HG03280 (cell line): ENCODE measurements around the gene GHRHR.
A peak's percentile ranks its signal among the peaks of the same experiment; 100 is the strongest.

Source experiments
- ATAC-seq: cut with Tn5 transposase; IDR thresholded peaks from one replicate; pipeline ENCODE4 v1.9.1; 2021; ENCODE audit warnings: mild to moderate bottlenecking, moderate library complexity; ENCODE audit not compliant: unreplicated experiment

The GHRHR gene

DNA sequence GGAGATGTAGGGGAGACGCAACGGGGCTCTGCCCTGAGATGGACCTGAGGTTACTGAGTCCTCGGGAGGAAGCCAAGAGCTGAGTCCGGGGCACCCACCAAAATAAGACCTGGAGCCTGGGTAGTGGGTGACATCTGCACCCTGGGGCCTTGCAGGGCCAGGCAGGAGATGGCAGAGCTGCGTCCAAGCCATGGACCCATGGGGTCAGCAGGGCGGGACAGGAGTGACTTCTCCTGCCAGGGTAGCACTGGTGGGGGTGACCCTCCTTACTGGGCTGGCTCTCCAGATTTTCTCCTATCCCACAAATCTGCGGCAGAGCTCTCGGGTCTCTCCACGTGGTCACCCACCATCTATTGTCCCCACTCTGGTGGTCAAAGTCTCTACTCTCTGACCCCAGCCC lies 2.1 kb downstream of the GHRHR start:
- ATAC-seq, result no peak

DNA sequence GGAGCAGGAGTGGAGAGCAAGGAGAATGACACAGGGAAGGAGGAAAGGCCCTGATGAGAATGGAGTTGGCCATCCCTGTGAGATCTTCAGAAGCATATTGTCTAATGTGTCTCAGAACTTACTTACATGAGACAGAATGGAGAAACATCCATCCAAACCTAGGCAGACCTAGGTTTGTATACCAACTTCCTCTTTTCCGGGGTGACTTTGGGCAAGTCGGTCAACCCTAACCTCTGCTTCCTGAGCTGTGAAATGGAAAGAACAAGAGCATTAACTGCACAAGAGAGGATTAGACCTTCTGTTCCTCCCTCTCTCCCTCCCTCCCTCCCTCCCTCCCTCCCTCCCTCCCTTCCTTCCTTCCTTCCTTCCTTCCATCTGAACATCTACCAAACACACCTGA lies 4.5 kb downstream of the GHRHR start:
- ATAC-seq, result no peak

DNA sequence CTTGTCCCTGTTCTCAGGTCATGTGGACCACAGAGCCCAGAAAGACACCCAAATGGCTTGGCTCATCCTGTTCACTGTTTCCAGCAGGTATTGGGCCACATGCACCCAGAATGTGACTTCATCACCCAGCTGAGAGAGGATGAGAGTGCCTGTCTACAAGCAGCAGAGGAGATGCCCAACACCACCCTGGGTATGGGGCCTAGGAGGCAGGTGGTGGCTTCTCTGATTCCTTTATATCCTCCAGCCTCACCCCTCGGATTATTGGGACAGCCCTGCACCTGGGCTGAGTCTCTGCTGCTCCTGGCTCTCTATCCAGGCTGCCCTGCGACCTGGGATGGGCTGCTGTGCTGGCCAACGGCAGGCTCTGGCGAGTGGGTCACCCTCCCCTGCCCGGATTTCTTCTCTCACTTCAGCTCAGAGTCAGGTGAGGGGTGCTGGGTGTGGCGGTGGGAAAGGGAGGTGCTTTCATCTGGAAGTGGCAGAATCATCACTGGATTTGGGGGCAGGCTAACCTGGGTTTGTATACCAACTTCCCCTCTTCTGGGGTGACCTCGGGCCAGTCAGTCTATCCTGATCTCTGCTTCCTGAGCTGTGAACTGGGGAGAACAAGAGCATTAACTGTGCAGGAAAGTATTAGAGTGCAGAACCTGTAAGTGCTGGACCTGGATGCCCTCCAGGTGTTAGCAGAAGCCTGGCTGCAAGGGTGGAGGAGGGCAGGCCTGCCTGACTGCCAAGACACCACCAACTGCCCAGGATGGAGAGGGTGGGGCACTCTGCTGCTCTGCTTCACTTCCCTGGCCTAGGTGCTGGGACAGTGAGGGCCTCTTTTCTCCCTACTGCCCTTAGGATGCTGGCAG lies 5.2 kb downstream of the GHRHR start:
- ATAC-seq, result no peak

DNA sequence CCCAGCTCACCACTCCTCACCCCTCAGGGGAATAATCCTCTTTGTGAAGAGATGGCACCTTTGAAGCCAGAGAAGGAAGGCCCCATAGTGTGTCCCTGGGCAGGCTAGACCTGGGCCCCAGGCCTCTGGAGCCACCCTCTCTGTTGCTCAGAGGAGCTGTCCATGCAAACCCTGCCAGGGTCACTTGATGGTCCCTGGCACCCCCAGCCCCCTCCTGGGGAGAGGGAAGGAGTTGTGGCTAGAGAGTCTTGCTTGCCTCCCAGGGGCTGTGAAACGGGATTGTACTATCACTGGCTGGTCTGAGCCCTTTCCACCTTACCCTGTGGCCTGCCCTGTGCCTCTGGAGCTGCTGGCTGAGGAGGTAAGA lies 5.8 kb downstream of the GHRHR start:
- ATAC-seq, result no peak

DNA sequence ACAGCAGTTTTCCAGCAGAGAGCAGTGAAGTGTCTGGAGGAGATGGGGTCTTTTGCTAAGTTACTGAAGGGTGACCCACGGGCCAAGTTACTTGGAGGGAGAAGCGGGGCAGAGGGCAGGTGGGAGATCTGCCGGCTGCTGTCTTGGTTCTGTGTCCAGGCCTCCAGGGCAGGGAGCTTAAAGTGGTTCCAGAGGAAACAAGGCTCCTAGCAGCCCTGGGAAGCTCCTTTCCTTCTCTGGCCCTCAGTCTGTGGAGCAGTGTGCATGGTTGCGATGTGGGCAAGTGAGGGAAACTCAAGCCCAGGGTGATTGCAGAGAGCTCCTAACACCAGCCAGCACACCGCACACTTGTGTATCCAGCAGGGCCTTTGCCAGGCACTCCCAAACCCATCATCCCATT lies 6.3 kb downstream of the GHRHR start:
- no peak for ATAC-seq

DNA sequence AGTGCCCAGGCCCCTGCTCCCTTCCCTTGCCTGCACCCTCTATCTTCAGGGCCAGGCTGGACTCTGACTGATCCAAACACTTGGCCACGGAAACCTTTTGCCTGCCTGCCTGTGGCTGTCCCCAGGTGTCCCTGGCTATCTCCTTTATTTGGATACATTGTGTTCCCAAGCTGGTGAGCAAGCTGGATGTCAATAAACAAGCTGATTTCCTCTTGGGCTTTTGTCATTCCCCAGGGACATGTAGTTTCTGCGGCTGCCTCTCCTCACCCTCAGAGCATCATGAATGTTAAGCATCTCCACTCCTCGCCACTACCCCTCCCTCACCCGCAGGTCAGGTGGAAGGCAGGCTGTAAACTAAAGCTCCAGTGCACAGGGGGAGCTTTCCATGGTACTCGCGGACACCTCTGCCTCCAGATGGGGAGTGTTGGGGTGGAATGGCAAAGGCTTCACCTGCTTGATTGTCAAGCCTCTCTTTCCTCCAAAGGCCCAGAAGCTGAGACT lies 6.9 kb downstream of the GHRHR start:
- no peak for ATAC-seq

DNA sequence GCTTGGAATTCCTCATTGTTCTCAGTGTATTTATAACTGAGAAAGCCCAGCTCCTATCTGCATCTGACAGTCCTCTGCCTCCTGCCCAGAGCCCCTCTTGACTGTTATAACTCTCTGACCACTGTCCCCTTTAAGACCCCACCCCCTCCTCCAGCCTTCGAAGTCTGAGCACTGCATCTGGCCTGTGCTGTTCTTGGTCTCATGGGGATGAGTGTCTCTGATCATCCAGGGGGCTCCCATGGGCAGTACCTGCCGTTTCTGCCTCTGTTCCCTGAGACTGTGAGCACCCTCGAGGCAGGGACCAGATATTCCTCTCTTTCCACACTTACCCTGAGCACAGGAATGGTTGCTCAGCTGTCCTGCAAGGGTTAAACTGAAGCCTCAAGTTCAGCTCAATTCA lies 7.7 kb downstream of the GHRHR start:
- ATAC-seq, result no peak

DNA sequence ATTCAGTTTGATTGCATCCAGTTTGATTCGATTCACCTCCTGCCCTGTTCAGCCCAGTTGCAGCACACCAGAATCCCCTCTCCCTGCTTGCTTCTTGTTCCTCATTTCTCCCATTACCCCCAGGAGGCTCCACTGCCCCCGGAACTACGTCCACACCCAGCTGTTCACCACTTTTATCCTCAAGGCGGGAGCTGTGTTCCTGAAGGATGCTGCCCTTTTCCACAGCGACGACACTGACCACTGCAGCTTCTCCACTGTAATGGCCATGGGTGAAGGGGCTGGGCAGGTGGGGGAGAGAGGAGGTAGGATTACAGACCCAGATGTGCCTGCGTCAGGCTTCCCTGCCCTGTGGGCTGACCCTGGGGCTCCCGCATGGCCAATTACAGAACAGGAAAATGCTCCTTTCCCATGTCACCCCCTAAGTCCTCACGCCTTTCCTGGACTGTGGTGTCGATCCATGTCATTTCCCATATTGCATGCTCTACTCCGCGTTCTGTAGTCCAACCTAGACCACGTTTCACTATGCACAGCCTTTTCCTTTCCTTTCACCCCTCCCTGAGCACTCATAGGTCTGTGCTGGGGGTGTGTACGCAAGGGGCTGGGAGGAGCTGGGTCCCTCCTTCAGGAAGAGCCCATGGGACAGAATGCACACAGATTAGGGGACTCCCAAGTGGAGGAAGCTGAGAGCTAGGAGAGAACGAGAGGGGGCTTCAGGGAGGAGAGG lies 8.2 kb downstream of the GHRHR start:
- no peak for ATAC-seq

DNA sequence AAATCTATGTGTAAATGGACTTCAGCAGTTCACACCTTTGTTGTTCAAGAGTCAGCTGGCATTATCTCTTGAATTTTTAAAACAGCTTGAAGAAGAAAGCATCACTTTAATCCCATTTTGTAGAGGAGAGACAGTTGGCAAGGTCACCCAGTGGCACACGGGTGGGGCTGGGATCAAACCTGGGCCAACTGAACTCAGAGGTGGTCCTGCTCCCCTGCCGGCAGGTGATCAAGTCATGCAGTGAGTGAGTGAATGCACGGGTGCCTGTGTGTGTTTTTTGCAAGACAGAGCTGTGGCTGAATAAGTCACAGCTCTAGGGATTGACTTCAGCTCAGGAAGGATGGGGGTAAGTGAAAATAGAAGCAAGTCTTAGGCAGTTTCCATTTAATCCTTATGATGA lies 9.5 kb downstream of the GHRHR start:
- no peak for ATAC-seq

DNA sequence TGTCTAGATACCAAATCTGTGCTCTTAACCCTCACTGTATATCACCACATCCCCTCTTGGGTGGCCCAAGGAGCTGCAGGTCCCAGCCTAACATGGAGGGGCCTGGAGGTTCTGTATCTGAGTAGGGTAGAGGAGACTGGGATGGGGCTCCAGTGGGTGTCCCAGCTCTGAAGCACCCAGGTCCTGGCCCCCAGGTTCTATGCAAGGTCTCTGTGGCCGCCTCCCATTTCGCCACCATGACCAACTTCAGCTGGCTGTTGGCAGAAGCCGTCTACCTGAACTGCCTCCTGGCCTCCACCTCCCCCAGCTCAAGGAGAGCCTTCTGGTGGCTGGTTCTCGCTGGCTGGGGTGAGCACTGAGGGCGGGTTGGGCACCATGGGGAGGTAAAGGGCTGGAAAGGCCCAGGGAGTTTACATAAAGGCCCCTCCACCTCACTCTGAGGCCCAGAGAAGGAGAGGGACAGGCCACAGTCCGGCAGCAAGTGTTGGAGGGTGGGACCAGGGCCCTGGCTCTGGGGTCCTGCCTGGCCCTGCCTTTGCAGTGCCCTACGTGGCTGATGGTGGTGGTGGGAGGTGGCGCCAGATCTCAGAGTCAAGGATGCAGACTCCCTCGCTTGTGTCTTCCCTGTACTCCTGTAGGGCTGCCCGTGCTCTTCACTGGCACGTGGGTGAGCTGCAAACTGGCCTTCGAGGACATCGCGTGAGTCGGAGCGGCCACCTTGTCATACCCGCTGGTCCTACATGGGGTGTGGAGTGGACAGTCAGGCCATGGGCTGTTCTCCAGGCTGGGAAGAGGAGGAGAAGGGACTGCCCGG lies 10.2 kb downstream of the GHRHR start:
- no peak for ATAC-seq

DNA sequence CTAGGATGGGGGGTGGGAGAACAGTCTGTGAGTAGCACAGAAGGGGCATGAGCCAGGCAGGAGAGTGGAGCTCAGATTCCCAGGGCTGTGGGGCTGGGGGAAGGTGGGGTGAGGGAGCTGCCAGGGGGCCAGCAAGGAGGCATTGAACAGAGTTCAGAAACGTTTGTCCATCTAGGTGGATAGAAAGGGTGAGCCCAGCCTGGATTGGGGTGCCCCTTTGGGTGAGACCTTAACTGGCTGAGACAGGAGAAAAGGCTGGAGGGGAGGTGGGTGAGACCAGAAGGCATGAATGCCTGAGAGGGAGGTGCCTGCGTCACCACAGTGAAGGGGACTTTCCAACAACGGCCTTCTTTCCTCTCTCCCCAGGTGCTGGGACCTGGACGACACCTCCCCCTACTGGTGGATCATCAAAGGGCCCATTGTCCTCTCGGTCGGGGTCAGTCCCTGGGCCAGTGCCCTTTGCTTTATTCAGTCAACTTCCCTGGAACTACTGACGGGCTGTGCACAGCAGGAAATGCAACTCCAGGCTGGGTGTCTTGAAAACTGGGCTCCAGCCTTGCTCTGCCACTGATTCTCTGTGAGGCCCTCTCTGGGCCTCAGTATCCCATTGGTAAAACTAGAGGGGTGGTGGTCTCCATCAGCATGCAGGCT lies 11.0 kb downstream of the GHRHR start:
- ATAC-seq, result peak; percentile 85

DNA sequence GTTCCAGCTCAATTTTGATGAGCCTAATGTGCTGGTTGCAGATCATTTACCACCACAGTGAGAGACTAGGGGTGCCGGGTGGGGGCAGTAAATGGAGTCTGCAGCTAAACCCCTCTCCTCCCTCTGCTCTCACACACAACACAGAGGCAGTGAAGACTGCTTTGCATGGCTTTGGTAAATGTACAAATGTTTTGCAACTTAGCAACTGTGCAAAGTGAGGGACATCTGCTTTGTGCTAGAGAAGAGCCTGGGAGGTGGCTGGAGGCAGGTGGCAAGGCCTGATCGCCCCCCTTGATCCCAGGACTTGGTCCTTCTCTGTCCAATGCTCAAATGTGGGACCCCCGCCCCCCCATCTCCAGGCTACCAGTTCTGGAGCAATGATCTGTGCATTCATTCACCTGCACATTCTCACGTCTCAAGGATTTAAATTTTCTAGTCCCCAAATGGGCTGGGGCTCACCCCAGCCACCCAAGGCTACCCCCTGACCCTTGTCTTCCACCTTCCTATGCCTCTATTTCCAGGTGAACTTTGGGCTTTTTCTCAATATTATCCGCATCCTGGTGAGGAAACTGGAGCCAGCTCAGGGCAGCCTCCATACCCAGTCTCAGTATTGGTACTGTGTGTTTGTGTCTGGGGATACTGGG lies 11.6 kb downstream of the GHRHR start:
- peak; percentile 11 for ATAC-seq

DNA sequence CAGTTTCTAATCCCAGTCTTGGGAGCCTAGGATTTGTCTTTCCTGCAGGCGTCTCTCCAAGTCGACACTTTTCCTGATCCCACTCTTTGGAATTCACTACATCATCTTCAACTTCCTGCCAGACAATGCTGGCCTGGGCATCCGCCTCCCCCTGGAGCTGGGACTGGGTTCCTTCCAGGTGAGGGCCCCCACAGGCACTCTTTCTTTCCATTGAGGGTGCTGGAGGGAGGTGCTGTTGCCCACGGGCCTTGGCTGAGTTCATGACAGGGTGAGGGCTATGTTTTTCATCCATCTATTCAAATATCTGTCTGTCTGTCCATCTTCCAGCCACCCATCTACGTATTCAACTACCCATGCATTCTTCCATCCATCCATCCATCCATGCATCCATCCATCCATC lies 12.6 kb downstream of the GHRHR start:
- ATAC-seq, result no peak

DNA sequence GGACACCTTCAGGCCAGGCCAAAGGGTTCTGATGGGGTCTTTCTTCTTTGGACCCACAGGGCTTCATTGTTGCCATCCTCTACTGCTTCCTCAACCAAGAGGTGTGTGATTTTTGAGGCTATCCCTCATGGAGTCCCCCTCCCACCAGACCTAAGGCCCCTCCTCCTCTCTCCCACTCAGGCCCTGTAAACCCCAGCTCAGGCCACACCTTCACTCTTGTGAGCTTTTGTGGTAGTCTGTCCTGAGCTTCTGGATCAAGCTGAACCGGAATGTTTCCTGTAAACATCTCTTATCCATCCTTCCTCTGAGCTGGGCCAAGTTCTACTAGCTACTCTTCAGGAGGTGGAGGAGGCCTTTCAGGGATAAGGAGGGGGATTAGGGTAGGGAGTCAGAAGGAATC lies 13.5 kb downstream of the GHRHR start:
- ATAC-seq, result no peak

DNA sequence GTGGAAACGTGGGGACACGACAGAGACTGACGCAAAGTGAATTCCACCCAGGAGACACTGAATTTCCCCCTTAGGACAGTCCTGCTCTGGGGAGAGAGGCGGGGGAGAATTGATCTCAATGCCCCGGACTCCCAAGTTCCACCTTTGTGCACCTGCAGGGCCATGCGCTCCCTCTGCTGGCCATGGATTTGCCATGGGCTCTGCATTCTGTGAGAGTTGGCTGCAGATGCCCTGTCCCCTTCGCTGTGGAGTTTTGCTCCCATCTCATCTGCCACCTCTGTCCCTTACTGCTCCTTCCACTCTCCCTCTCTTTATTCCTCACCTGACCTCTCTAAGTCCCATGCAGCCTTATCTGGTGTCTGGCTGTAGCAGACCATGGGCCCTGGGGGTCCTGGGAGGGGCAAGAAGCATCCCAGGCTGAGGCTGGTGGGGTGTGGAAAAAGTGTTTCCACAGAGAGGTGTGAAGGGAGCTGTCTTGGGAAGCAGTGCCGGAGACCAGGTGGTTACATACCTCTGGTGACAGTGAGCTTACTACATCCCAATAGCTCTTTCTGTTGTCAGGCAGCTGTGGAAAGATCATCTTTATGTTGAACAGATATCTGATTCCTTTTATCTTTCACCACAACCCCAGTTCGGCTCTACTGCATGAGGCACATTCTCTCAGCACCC lies 14.3 kb downstream of the GHRHR start:
- no peak for ATAC-seq

DNA sequence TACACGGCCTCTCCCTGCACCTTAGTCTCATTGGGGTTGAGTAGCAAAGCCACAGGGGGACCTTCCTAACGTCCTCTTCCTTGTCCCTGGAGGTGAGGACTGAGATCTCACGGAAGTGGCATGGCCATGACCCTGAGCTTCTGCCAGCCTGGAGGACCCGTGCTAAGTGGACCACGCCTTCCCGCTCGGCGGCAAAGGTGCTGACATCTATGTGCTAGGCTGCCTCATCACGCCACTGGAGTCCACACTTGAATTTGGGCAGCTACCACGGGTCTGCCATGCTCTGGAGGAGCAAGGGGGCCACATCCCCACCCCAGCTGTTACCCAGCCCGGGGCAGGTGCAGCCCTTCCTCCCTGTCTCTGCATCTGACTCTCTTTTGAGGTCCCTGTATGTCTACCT lies 15.3 kb downstream of the GHRHR start:
- no peak for ATAC-seq

DNA sequence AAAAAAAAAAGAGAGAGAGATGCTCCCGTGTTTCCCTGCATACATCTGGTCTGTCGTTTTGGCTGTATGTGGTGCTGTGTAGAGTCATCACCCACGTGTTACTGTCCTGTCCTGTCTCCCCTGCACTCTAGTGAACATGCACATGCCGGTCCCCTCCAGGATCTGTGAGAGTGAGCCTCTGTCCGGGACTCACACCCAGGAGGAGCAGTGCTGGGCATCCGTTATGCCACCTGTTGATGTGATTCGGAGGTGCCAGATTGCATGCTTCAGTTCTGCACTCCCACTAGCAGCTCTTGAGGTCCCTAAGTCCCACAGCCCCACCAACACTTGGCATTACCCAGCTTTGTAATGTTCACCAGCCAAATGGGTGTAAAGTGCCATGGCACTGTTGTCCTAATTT lies 16.4 kb downstream of the GHRHR start:
- ATAC-seq, result no peak

DNA sequence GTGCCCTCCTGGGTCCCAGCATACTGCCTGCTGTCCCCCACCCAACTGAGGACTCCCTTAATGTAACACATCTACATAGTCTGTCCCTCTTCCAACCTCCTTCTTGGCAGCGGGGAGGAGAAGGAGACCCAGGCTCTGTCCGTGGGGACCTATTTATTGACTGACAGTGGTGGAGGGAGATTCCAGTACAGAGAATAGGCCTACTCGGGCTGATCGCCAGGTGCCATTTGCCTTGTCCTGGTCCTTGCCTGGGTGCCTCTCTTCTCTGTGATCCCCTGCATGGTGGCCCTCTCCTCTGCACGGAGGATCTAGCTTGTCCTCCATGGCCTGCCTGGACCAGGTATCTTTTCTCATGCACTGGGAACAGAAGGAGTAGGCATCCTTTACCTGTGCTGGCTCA lies 17.0 kb downstream of the GHRHR start:
- ATAC-seq, result no peak

DNA sequence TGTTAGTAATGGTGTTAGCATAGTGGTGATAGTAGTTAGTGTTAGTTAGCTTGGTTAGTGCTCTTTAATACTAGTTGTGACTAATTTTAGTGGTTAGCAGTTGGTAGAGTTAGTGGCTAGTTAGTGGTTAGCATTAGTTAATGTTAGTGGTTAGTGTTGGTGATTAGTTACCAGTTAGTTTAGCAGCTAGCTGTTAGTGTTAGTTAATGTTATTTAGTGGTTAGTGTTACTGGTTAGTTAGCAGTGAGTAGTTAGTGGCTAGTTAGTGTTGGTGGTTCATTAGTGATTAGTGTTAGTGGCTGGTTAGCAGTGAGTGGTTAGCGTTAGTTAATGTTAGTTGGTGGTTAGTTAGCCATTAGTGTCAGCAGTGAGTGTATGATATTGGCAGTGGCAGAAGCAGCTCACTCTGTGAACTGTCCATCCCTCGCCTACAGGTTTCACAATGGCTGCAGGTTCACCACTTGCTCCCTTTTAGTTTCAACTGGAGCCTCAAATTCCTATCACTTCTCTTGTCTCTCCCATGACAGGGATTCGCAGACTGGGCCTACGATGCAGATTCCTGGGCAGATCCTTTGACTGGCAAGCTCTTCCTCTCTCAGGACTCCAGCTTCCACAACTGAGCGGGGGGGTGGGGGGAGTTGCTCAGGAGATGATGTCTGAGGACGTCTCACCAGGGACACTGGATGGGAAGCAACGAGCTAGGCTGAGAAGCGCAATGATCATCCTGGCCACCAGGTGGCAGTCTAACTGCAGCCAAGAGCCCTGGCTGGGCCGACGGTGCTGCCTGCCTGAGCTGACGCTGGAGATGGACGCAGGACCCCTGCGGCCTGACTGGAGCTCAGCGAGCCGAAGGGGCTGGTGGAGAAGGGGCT lies 19.5 kb downstream of the GHRHR start:
- peak; percentile 81 for ATAC-seq
